Glutamatergic neuron (in vitro differentiated cells): ENCODE results near the gene GALNS. TPM values are rescaled to one million over a fixed set of nuclear protein-coding genes. Genes with fewer than 3 reads are reported as not detected.
A peak's percentile ranks its signal among the peaks of the same experiment; 100 is the strongest.

ENCODE experiments used
- DNase-seq: peaks from one replicate; pipeline ENCODE4 v3.0.0; 2022
- H3K27ac Mint-ChIP-seq: one replicate; pipeline ENCODE4 v1.8.0; 2020; ENCODE audit warnings: mild to moderate bottlenecking, mixed read lengths, inconsistent platforms; ENCODE audit not compliant: unreplicated experiment
- H3K27me3 Mint-ChIP-seq: one replicate; pipeline ENCODE4 v1.8.0; 2020; ENCODE audit warnings: mild to moderate bottlenecking, moderate library complexity, mixed read lengths, inconsistent platforms; ENCODE audit not compliant: unreplicated experiment
- H3K36me3 Mint-ChIP-seq: one replicate; pipeline ENCODE4 v1.8.0; 2020; ENCODE audit warnings: mild to moderate bottlenecking, mixed read lengths, inconsistent platforms; ENCODE audit not compliant: unreplicated experiment
- H3K4me1 Mint-ChIP-seq: one replicate; pipeline ENCODE4 v1.8.0; 2020; ENCODE audit warnings: mild to moderate bottlenecking, low read depth, mixed read lengths, inconsistent platforms; ENCODE audit not compliant: unreplicated experiment
- H3K4me3 Mint-ChIP-seq: one replicate; pipeline ENCODE4 v1.8.0; 2020; ENCODE audit warnings: mild to moderate bottlenecking, mixed read lengths, inconsistent platforms; ENCODE audit not compliant: unreplicated experiment
- H3K9me3 Mint-ChIP-seq: one replicate; pipeline ENCODE4 v1.8.0; 2020; ENCODE audit warnings: mild to moderate bottlenecking, moderate library complexity, mixed read lengths, inconsistent platforms; ENCODE audit not compliant: unreplicated experiment
- CTCF ChIP-seq: fragments of 200-600 bp; sonication (generic); IDR thresholded peaks from one replicate; pipeline ENCODE4 v1.5.0; 2021; ENCODE audit not compliant: partially characterized antibody, unreplicated experiment
- total RNA-seq: library from RNA; stranded (reverse); fragmentation: NEBNext Ultra II Directional; extraction: Animal tissue kit (Norgen Biotek cat#: 25700); gene quantifications from one replicate; pipeline ENCODE4 v1.2.1, GENCODE V29; 2021; ENCODE audit not compliant: unreplicated experiment

GALNS gene
- total RNA-seq, 1 donor from 2014 or later: 31.7 TPM

- Mint-ChIP-seq H3K4me1 (peaks cover 7% of the 10 kb centered on the region), H3K36me3 (no peaks in the 10 kb centered on the region), H3K9me3 (peaks cover 17% of the 10 kb centered on the region), H3K27me3 (peaks cover 14% of the 10 kb centered on the region), H3K4me3 (no peak overlapping the region), H3K27ac (no peak overlapping the region)
- no peak for TF ChIP-seq CTCF
- no peak for DNase-seq
Measured at GRCh38 chr16:88881675-88882357, 25.1 kb upstream of the GALNS start.

GRCh38 chr16:88881007-88881615 is 24.4 kb upstream of the GALNS start:
- no peak for DNase-seq

GRCh38 chr16:88880226-88881006 is 23.7 kb upstream of the GALNS start:
- H3K9me3 Mint-ChIP-seq: peaks cover 21% of the 10 kb centered on the region
- no peaks in the 10 kb centered on the region for H3K36me3 Mint-ChIP-seq
- H3K27ac Mint-ChIP-seq: peak overlapping the region; percentile 86
- no peak for DNase-seq
- H3K27me3 Mint-ChIP-seq: peaks cover 18% of the 10 kb centered on the region
- H3K4me1 Mint-ChIP-seq: peaks cover 13% of the 10 kb centered on the region
- H3K4me3 Mint-ChIP-seq: no peak overlapping the region
- TF ChIP-seq CTCF: no peak

More at GRCh38 chr16:88881007-88881615, 24.4 kb upstream of the GALNS start:
- Mint-ChIP-seq H3K27ac (no peak overlapping the region), H3K4me3 (no peak overlapping the region), H3K36me3 (no peaks in the 10 kb centered on the region), H3K4me1 (peaks cover 11% of the 10 kb centered on the region), H3K9me3 (peaks cover 17% of the 10 kb centered on the region), H3K27me3 (peaks cover 17% of the 10 kb centered on the region)
- TF ChIP-seq CTCF: no peak

GRCh38 chr16:88879788-88880055 is 23.0 kb upstream of the GALNS start:
- Mint-ChIP-seq H3K27ac (peak overlapping the region; percentile 86), H3K27me3 (peaks cover 19% of the 10 kb centered on the region), H3K4me1 (peaks cover 13% of the 10 kb centered on the region), H3K36me3 (no peaks in the 10 kb centered on the region), H3K9me3 (peaks cover 23% of the 10 kb centered on the region), H3K4me3 (peak overlapping the region; percentile 52)
- TF ChIP-seq CTCF: no peak
- no peak for DNase-seq
